Stomach (tissue), 9 donors: ENCODE measurements around the gene EHMT1. TPM values are rescaled to one million over a fixed set of nuclear protein-coding genes. Genes with fewer than 3 reads are reported as not detected.

Experiments
- DNase-seq, 2 donors: peaks; one replicate each; pipeline versions ENCODE4 v3.0.0 to v3.0.0-alpha.2; 2013 to 2019
- H3K27ac ChIP-seq, 5 donors: fragments of 200-600 bp in 4 of 5; sonication (generic) in 4 of 5; one replicate each; pipeline ENCODE4 v1.5.1; 2013 to 2019; ENCODE audit warnings: mild to moderate bottlenecking in 1 of 5, moderate library complexity in 1 of 5
- H3K27me3 ChIP-seq, 3 donors: fragments of 200-600 bp; sonication (generic); one replicate each; pipeline ENCODE4 v1.5.1; 2017 to 2019; ENCODE audit warnings: mixed run types in 1 of 3
- H3K36me3 ChIP-seq, 4 donors: fragments of 200-600 bp; sonication (generic); 1 replicate in 3 of 4; 2 replicates in 1 of 4; pipeline ENCODE4 v1.5.1; 2016 to 2019
- H3K4me1 ChIP-seq, 4 donors: fragments of 200-600 bp; sonication (generic); one replicate each; pipeline ENCODE4 v1.5.1; 2016 to 2019
- H3K4me3 ChIP-seq, 4 donors: fragments of 200-600 bp; sonication (generic) in 3 of 4; one replicate each; pipeline ENCODE4 v1.5.1; 2016 to 2019; ENCODE audit warnings: mild to moderate bottlenecking in 1 of 4
- H3K9me3 ChIP-seq, 4 donors: fragments of 200-600 bp; sonication (generic); one replicate each; pipeline ENCODE4 v1.5.1; 2016 to 2019
- CTCF ChIP-seq, 7 experiments: fragments of 450-650 bp in 4 of 7; fragments of 200-600 bp in 3 of 7; sonication (generic) in 3 of 7; IDR thresholded peaks; one replicate each; pipeline ENCODE4 v1.5.1; 2016 to 2019; ENCODE audit warnings: antibody characterized with exemption in 7 of 7, control low read depth in 2 of 7, mild to moderate bottlenecking in 1 of 7
- EP300 ChIP-seq: sonication (generic); formaldehyde crosslinking; IDR thresholded peaks from one replicate; pipeline ENCODE4 v1.6.1; 2017; ENCODE audit warnings: antibody characterized with exemption
- POLR2A ChIP-seq, 4 donors: fragments of 450-650 bp; IDR thresholded peaks; one replicate each; pipeline ENCODE4 v1.6.1; 2016; ENCODE audit warnings: antibody characterized with exemption in 4 of 4, control low read depth in 2 of 4, mild to moderate bottlenecking in 1 of 4, moderate library complexity in 1 of 4
- POLR2AphosphoS5 ChIP-seq, 3 donors: sonication (generic); formaldehyde crosslinking; IDR thresholded peaks; one replicate each; pipeline ENCODE4 v1.6.1; 2016; ENCODE audit warnings: antibody characterized with exemption in 3 of 3
- WGBS, 5 donors: extraction: QIAGEN DNeasy Blood & Tissue Kit in 3 of 5; methylation state at CpG; one replicate each; pipeline versions ENCODE4 v1.1.5 to v1.1.7; 2013 to 2018; 5-methylcytosine and 5-hydroxymethylcytosine counted together
- intact Hi-C: fragments of 100-400 bp; cut with DNase I; formaldehyde crosslinking; loops from one replicate; pipeline ENCODE4 v1.15.1; 2023; ENCODE audit warnings: low total_unique reads
- polyA plus RNA-seq, 3 donors: library from polyadenylated mRNA; stranded (reverse); fragments of 200-250 nt; gene quantifications; one replicate each; pipeline ENCODE4 v1.2.3, GENCODE V29; 2013
- total RNA-seq, 5 donors: library from RNA; depleted of rRNA; stranded (reverse); fragments of >200 nt; gene quantifications; one replicate each; pipeline versions ENCODE4 v1.1.0 to v1.2.3, GENCODE V29; 2014 to 2016
- donor health status: healthy with polysubstance abuse.
- donor health status: Bipolar disorder and iron deficiency.
- donor health status: healthy.

EHMT1 gene
- total and polyA plus RNA-seq, 8 donors, result 23.9 to 419 (median 79.5) TPM

GRCh38 chr9:137589441-137590122, 29.2 kb upstream of the EHMT1 start:
- peaks cover 27 to 57% (median 51%) of the 10 kb centered on the region in 4 donors for H3K4me1 ChIP-seq
- H3K36me3 ChIP-seq, result peaks cover 27 to 39% (median 37%) of the 10 kb centered on the region in 4 donors
- H3K27ac ChIP-seq, result peak overlapping the region; percentile 15 to 78 (median 38)
- no peaks in the 10 kb centered on the region for H3K27me3 ChIP-seq
- TF ChIP-seq EP300, result no peak
- no peaks in the 10 kb centered on the region for H3K9me3 ChIP-seq
- peak in 1 of 2 donors; percentile 50 for DNase-seq
- WGBS, 5 donors, result 2 to 25% (median 4%) methylated on average over 15 to 58 of the region's 58 CpGs
- H3K4me3 ChIP-seq, result peak overlapping the region; percentile 61 to 74 (median 66)
- intact Hi-C loops, result no loop called here

GRCh38 chr9:137590123-137590468, 28.7 kb upstream of the EHMT1 start:
- intact Hi-C loops, result no loop called here
- H3K27me3 ChIP-seq, result no peaks in the 10 kb centered on the region
- H3K36me3 ChIP-seq, result peaks cover 24 to 34% (median 33%) of the 10 kb centered on the region in 4 donors
- WGBS, 5 donors, result 0 to 7% (median 1%) methylated on average over 2 to 61 of the region's 61 CpGs
- peaks cover 27 to 57% (median 51%) of the 10 kb centered on the region in 4 donors for H3K4me1 ChIP-seq
- peak overlapping the region in 3 of 5 donors; percentile 59 to 78 (median 76) for H3K27ac ChIP-seq
- no peaks in the 10 kb centered on the region for H3K9me3 ChIP-seq
- peak overlapping the region; percentile 61 to 74 (median 66) for H3K4me3 ChIP-seq
- no peak for TF ChIP-seq CTCF (IDR thresholded peaks at IDR 0.05)
- TF ChIP-seq EP300, result no peak
- no peak for TF ChIP-seq POLR2AphosphoS5 (IDR thresholded peaks at IDR 0.05)
- TF ChIP-seq POLR2A (IDR thresholded peaks at IDR 0.05), result no peak
- DNase-seq, result no peak

GRCh38 chr9:137590469-137591383, 28.1 kb upstream of the EHMT1 start, which contains the start of gene ZMYND19:
Gene ZMYND19 (minus strand): TSS chr9:137590512. CDS start chr9:137590263, 249 bp downstream.
- peak; percentile 92 to 97 for DNase-seq
- intact Hi-C loops, result no loop called here
- Histone ChIP-seq H3K27ac (peak within 1 kb of the TSS; percentile 78 to 90 (median 84)), H3K27me3 (no peaks in the 10 kb centered on the region), H3K36me3 (peaks cover 21 to 29% (median 28%) of the 10 kb centered on the region in 4 donors), H3K4me3 (peak within 1 kb of the TSS; percentile 63 to 92 (median 72)), H3K4me1 (peaks cover 27 to 57% (median 51%) of the 10 kb centered on the region in 4 donors), H3K9me3 (no peaks in the 10 kb centered on the region)
- TF ChIP-seq CTCF (IDR thresholded peaks at IDR 0.05) (no peak), POLR2AphosphoS5 (IDR thresholded peaks at IDR 0.05) (peak; percentile 7 to 67 (median 54)), EP300 (no peak), POLR2A (IDR thresholded peaks at IDR 0.05) (no peak)
- WGBS, 5 donors, result 0 to 2% (median 1%) methylated on average over 25 to 113 of the region's 113 CpGs

- 23 to 55% (median 36%) methylated on average over 7 of the region's 7 CpGs for WGBS, 5 donors
These were observed 26.0 kb upstream of the EHMT1 start for GRCh38 chr9:137592767-137593166.

More at GRCh38 chr9:137592767-137593166, 26.0 kb upstream of the EHMT1 start:
- DNase-seq, result peak; percentile 75 to 92
- no peaks in the 10 kb centered on the region for H3K9me3 ChIP-seq
- peaks cover 6 to 8% (median 7%) of the 10 kb centered on the region in 4 donors for H3K36me3 ChIP-seq
- peak in 2 of 3 donors; percentile 20 to 64 for TF ChIP-seq POLR2AphosphoS5 (IDR thresholded peaks at IDR 0.05)
- TF ChIP-seq POLR2A (IDR thresholded peaks at IDR 0.05), result no peak
- no peak for TF ChIP-seq CTCF (IDR thresholded peaks at IDR 0.05)
- no peak for TF ChIP-seq EP300
- peaks cover 27 to 55% (median 51%) of the 10 kb centered on the region in 4 donors for H3K4me1 ChIP-seq
- peak overlapping the region; percentile 75 to 87 (median 81) for H3K27ac ChIP-seq
- H3K4me3 ChIP-seq, result no peak overlapping the region
- H3K27me3 ChIP-seq, result no peaks in the 10 kb centered on the region
- intact Hi-C loops, result no loop called here
